HEK293 (cell line): ENCODE results near the gene KIF20A.
A peak's percentile ranks its signal among the peaks of the same experiment; 100 is the strongest.

Experiments used
- EGR2 ChIP-seq: fragments of 450-650 bp; formaldehyde crosslinking; IDR thresholded peaks from 2 replicates; pipeline ENCODE4 v1.5.1; 2016; ENCODE audit warnings: low read depth, missing biosample characterization, missing genetic modification characterization
- GLI2 ChIP-seq: fragments of 450-650 bp; formaldehyde crosslinking; IDR thresholded peaks from 2 replicates; pipeline ENCODE4; 2017; ENCODE audit warnings: missing biosample characterization, missing genetic modification characterization, low read depth, borderline replicate concordance
- GLIS1 ChIP-seq: fragments of 450-650 bp; formaldehyde crosslinking; IDR thresholded peaks from 2 replicates; pipeline ENCODE4 v1.5.1; 2016; ENCODE audit warnings: missing biosample characterization, missing genetic modification characterization
- HOXC10 ChIP-seq: sonication (generic); formaldehyde crosslinking; IDR thresholded peaks from 2 replicates; pipeline ENCODE4 v1.8.1; 2023; ENCODE audit warnings: mild to moderate bottlenecking, missing genetic modification reagents
- IKZF3 ChIP-seq: fragments of 450-650 bp; IDR thresholded peaks from 2 replicates; pipeline ENCODE4 v1.5.0; 2018; ENCODE audit warnings: missing biosample characterization, mild to moderate bottlenecking, missing genetic modification characterization, moderate library complexity
- KLF1 ChIP-seq: fragments of 450-650 bp; formaldehyde crosslinking; IDR thresholded peaks from 2 replicates; pipeline ENCODE4 v1.5.1; 2016; ENCODE audit warnings: missing biosample characterization, missing genetic modification characterization
- KLF10 ChIP-seq: fragments of 450-650 bp; IDR thresholded peaks from 2 replicates; pipeline ENCODE4 v1.5.1; 2018; ENCODE audit warnings: missing biosample characterization, mild to moderate bottlenecking, missing genetic modification characterization
- PBX3 ChIP-seq: sonication (generic); formaldehyde crosslinking; IDR thresholded peaks from 2 replicates; pipeline ENCODE4 v1.8.1; 2022; ENCODE audit warnings: mild to moderate bottlenecking, moderate library complexity, missing genetic modification reagents
- PRDM2 ChIP-seq: fragments of 450-650 bp; formaldehyde crosslinking; IDR thresholded peaks from 2 replicates; pipeline ENCODE4 v1.5.1; 2016; ENCODE audit warnings: missing biosample characterization, missing genetic modification characterization, borderline replicate concordance
- ZBTB10 ChIP-seq: fragments of 450-650 bp; formaldehyde crosslinking; IDR thresholded peaks from 2 replicates; pipeline ENCODE4 v1.5.1; 2016; ENCODE audit warnings: missing biosample characterization, missing genetic modification characterization
- ZBTB8A ChIP-seq: fragments of 450-650 bp; formaldehyde crosslinking; IDR thresholded peaks from 2 replicates; pipeline ENCODE4 v1.5.1; 2016; ENCODE audit warnings: missing biosample characterization, missing genetic modification characterization
- ZEB2 ChIP-seq: fragments of 450-650 bp; formaldehyde crosslinking; IDR thresholded peaks from 2 replicates; pipeline ENCODE4 v1.5.1; 2016; ENCODE audit warnings: missing biosample characterization, missing genetic modification characterization
- ZFP41 ChIP-seq: fragments of 450-650 bp; formaldehyde crosslinking; IDR thresholded peaks from 2 replicates; pipeline ENCODE4 v1.5.1; 2016; ENCODE audit warnings: missing biosample characterization, missing genetic modification characterization, borderline replicate concordance
- ZNF114 ChIP-seq: fragments of 450-650 bp; formaldehyde crosslinking; IDR thresholded peaks from 2 replicates; pipeline ENCODE4 v1.5.0; 2017; ENCODE audit warnings: missing biosample characterization, missing genetic modification characterization
- ZNF121 ChIP-seq: fragments of 450-650 bp; formaldehyde crosslinking; IDR thresholded peaks from 2 replicates; pipeline ENCODE4 v1.5.1; 2016; ENCODE audit warnings: missing biosample characterization, missing genetic modification characterization
- ZNF132 ChIP-seq: fragments of 450-650 bp; formaldehyde crosslinking; IDR thresholded peaks from 2 replicates; pipeline ENCODE4 v1.5.1; 2017; ENCODE audit warnings: missing biosample characterization, missing genetic modification characterization, borderline replicate concordance
- ZNF140 ChIP-seq: fragments of 450-650 bp; formaldehyde crosslinking; IDR thresholded peaks from 2 replicates; pipeline ENCODE4 v1.5.1; 2016; ENCODE audit warnings: missing biosample characterization, missing genetic modification characterization
- ZNF16 ChIP-seq: fragments of 450-650 bp; formaldehyde crosslinking; IDR thresholded peaks from 2 replicates; pipeline ENCODE4 v1.5.1; 2016; ENCODE audit warnings: low read depth, missing biosample characterization, missing genetic modification characterization
- ZNF292 ChIP-seq: fragments of 450-650 bp; formaldehyde crosslinking; IDR thresholded peaks from 2 replicates; pipeline ENCODE4 v1.5.1; 2016; ENCODE audit warnings: low read depth, missing biosample characterization, missing genetic modification characterization, borderline replicate concordance
- ZNF362 ChIP-seq: fragments of 450-650 bp; formaldehyde crosslinking; IDR thresholded peaks from 2 replicates; pipeline ENCODE4 v1.5.1; 2016; ENCODE audit warnings: missing biosample characterization, missing genetic modification characterization
- ZNF501 ChIP-seq: fragments of 450-650 bp; formaldehyde crosslinking; IDR thresholded peaks from 2 replicates; pipeline ENCODE4 v1.5.1; 2016; ENCODE audit warnings: missing biosample characterization, missing genetic modification characterization
- ZNF529 ChIP-seq: fragments of 450-650 bp; formaldehyde crosslinking; IDR thresholded peaks from 2 replicates; pipeline ENCODE4 v1.5.1; 2017; ENCODE audit warnings: missing genetic modification characterization, missing biosample characterization; ENCODE audit not compliant: insufficient replicate concordance
- ZNF555 ChIP-seq: fragments of 450-650 bp; formaldehyde crosslinking; conservative IDR thresholded peaks from 2 replicates; pipeline ENCODE4 v1.5.1; 2017; ENCODE audit warnings: missing biosample characterization, mild to moderate bottlenecking, missing genetic modification characterization, inconsistent platforms
- ZNF561 ChIP-seq: fragments of 450-650 bp; IDR thresholded peaks from 2 replicates; pipeline ENCODE4 v1.5.1; 2018; ENCODE audit warnings: missing biosample characterization, missing genetic modification characterization, borderline replicate concordance
- ZXDB ChIP-seq: fragments of 450-650 bp; formaldehyde crosslinking; IDR thresholded peaks from 2 replicates; pipeline ENCODE4 v1.5.1; 2016; ENCODE audit warnings: missing biosample characterization, missing genetic modification characterization
- TF ChIP-seq, protein P1 (sequence below): fragments of 450-650 bp; formaldehyde crosslinking; IDR thresholded peaks from 2 replicates; pipeline ENCODE4 v1.5.1; 2017; ENCODE audit warnings: missing biosample characterization, missing genetic modification characterization
- TF ChIP-seq, protein P2 (sequence below): fragments of 450-650 bp; formaldehyde crosslinking; IDR thresholded peaks from 2 replicates; pipeline ENCODE4 v1.5.1; 2016; ENCODE audit warnings: missing biosample characterization, missing genetic modification characterization

The KIF20A gene

DNA sequence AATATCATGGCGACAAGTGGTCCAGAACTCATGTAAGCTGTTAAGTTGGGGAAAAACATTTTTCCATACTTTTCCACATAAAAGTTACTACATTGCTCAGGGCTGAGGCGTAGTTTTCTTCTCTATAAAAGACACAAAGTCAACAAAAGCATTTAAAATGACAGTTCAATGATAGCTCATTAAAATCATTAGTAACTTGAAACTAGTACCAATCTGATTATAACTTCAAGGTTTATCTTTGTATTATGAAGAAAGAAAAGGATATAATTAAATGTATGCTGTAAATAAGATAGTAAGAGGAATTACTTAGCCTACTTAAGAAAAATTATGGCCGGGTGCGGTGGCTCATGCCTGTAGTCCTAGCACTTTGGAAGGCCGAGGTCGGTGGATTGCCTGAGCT is 49.6 kb upstream of the KIF20A start (continued):
- TF ChIP-seq ZNF362 = no peak
- no peak for TF ChIP-seq PBX3 (CRISPR knock-in tag)
- 0 out of 2 replicates have a peak, but pooled peaks have one; percentile 24 for TF ChIP-seq ZNF501 (tag by site-specific recombination)
- no peak for TF ChIP-seq PRDM2
- no peak for TF ChIP-seq EGR2 (tag by site-specific recombination)
- no peak for TF ChIP-seq ZNF140
- no peak for TF ChIP-seq ZNF132 (tag by site-specific recombination)
- no peak for TF ChIP-seq KLF10 (tag by site-specific recombination)
- TF ChIP-seq KLF1 (tag by site-specific recombination) = peak; percentile 44; the same call in 1 of the 2 replicates
- TF ChIP-seq ZNF555 (tag by site-specific recombination) = no peak
- TF ChIP-seq, protein P1, sequence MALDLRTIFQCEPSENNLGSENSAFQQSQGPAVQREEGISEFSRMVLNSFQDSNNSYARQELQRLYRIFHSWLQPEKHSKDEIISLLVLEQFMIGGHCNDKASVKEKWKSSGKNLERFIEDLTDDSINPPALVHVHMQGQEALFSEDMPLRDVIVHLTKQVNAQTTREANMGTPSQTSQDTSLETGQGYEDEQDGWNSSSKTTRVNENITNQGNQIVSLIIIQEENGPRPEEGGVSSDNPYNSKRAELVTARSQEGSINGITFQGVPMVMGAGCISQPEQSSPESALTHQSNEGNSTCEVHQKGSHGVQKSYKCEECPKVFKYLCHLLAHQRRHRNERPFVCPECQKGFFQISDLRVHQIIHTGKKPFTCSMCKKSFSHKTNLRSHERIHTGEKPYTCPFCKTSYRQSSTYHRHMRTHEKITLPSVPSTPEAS (tag by site-specific recombination) = no peak
- TF ChIP-seq, protein P2, sequence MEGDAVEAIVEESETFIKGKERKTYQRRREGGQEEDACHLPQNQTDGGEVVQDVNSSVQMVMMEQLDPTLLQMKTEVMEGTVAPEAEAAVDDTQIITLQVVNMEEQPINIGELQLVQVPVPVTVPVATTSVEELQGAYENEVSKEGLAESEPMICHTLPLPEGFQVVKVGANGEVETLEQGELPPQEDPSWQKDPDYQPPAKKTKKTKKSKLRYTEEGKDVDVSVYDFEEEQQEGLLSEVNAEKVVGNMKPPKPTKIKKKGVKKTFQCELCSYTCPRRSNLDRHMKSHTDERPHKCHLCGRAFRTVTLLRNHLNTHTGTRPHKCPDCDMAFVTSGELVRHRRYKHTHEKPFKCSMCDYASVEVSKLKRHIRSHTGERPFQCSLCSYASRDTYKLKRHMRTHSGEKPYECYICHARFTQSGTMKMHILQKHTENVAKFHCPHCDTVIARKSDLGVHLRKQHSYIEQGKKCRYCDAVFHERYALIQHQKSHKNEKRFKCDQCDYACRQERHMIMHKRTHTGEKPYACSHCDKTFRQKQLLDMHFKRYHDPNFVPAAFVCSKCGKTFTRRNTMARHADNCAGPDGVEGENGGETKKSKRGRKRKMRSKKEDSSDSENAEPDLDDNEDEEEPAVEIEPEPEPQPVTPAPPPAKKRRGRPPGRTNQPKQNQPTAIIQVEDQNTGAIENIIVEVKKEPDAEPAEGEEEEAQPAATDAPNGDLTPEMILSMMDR (tag by site-specific recombination) = no peak
- no peak; the same call in 1 of the 2 replicates for TF ChIP-seq ZXDB
- TF ChIP-seq ZNF561 = no peak
- TF ChIP-seq HOXC10 (CRISPR knock-in tag) = no peak
- no peak; the same call in 1 of the 2 replicates for TF ChIP-seq GLI2 (tag by site-specific recombination)
- no peak for TF ChIP-seq ZNF16
- TF ChIP-seq ZEB2 (tag by site-specific recombination) = peak; percentile 54; the same call in 1 of the 2 replicates
- no peak for TF ChIP-seq ZFP41 (tag by site-specific recombination)
- no peak for TF ChIP-seq ZNF114 (tag by site-specific recombination)
- TF ChIP-seq GLIS1 (tag by site-specific recombination) = no peak
- no peak for TF ChIP-seq ZBTB8A (tag by site-specific recombination)
- TF ChIP-seq ZNF292 = no peak
- no peak for TF ChIP-seq ZNF529 (tag by site-specific recombination)
- no peak for TF ChIP-seq ZNF121 (tag by site-specific recombination)
- no peak for TF ChIP-seq ZBTB10 (tag by site-specific recombination)
- peak; percentile 44; the same call in 1 of the 2 replicates for TF ChIP-seq IKZF3 (tag by site-specific recombination)
